B cell (primary cell): Measurements from ENCODE around the gene CHST11.

Experiments used
- EZH2 ChIP-seq: IDR thresholded peaks from 2 replicates; pipeline ENCODE4 v1.6.1; 2012; ENCODE audit warnings: borderline replicate concordance, low read depth, mild to moderate bottlenecking, moderate library complexity, low read length; ENCODE audit not compliant: insufficient read depth, poor library complexity, severe bottlenecking
- TF ChIP-seq, protein P1 (sequence below): fragments of 200-600 bp; IDR thresholded peaks from one replicate; pipeline ENCODE4 v1.8.0; 2022; ENCODE audit warnings: antibody characterized with exemption, mild to moderate bottlenecking

DNA sequence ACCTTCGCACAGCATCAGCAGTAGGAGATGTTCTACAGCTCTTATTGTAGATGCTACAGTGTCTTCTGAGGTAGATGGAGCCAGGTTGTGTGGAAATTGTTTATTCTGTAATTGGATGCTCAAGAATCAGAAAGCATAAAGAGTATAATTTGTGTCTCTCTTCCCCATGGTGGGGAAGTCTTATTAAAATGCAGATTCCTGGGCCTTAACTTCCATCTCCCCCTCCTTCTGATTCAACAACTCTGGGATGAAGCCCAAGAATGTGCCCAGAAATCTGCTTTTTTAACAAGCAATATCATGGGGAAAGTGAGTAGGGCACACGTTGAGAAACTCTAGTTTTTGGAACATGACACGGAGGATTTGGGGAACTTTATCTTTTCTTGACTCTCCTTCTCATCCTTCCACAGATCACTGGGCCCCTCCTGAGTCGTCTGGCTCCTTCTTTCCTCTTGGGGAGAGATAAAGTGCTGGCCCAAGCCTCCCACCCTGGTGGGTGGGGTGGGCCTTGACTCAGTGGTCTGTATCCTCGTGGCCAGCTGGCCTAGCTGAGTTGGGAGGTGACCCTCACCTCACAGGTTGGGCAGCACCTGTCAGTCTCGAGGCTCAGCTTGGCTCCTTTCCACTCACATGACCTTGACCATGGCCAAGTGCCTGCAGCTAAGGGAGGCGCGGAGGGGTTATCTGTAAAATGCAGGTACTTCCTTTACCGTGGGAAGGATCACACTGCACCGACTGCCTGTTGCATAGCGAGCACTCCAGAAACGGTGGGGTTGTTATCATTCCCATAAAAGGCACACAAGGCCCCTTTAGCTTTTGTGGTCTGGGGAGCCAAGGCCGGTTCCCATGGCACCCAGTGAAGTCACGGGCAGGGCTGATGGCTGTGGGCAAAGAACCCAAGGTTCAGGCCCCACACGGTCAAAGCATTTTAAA is 141.9 kb downstream of the CHST11 start:
- TF ChIP-seq, protein P1, sequence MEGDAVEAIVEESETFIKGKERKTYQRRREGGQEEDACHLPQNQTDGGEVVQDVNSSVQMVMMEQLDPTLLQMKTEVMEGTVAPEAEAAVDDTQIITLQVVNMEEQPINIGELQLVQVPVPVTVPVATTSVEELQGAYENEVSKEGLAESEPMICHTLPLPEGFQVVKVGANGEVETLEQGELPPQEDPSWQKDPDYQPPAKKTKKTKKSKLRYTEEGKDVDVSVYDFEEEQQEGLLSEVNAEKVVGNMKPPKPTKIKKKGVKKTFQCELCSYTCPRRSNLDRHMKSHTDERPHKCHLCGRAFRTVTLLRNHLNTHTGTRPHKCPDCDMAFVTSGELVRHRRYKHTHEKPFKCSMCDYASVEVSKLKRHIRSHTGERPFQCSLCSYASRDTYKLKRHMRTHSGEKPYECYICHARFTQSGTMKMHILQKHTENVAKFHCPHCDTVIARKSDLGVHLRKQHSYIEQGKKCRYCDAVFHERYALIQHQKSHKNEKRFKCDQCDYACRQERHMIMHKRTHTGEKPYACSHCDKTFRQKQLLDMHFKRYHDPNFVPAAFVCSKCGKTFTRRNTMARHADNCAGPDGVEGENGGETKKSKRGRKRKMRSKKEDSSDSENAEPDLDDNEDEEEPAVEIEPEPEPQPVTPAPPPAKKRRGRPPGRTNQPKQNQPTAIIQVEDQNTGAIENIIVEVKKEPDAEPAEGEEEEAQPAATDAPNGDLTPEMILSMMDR, result no peak
- TF ChIP-seq EZH2, result no peak
